Lower leg skin (tissue), 3 donors: ENCODE data around the gene SMG9.

Experiments used
- POLR2A ChIP-seq, 2 donors: fragments of 450-650 bp; IDR thresholded peaks; one replicate each; pipeline ENCODE4 v1.6.1; 2016 to 2017; ENCODE audit warnings: antibody characterized with exemption in 2 of 2, mild to moderate bottlenecking in 1 of 2, moderate library complexity in 1 of 2
- TF ChIP-seq, protein P1 (sequence below), 3 donors: fragments of 450-650 bp; IDR thresholded peaks; one replicate each; pipeline ENCODE4 v1.5.1; 2016; ENCODE audit warnings: antibody characterized with exemption in 3 of 3, mild to moderate bottlenecking in 3 of 3, moderate library complexity in 2 of 3

DNA sequence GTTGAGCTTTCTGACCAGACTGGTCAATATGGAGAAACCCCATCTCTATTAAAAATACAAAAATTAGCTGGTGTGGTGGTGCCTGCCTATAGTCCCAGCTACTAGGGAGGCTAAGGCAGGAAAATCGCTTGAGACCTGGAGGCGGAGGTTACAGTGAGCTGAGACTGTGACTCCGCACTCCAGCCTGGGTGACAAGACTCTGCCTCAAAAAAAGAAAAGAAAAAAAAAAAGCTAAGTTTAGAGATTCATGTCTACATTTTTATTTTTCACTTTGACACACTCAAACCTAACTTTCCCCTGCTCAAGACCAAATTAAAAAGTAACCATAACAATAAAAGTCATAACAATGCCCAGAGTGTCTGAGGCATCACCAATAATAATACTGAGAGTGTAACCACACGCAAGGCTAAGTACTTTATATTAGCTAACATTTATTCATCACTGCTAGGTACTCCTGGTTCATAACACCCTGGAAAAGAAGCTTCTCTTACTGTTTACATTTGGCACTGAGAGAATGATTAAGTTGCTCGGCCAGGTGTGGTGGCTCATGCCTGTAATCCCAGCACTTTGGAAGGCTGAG is 33.2 kb downstream of the SMG9 start:
- TF ChIP-seq, protein P1, sequence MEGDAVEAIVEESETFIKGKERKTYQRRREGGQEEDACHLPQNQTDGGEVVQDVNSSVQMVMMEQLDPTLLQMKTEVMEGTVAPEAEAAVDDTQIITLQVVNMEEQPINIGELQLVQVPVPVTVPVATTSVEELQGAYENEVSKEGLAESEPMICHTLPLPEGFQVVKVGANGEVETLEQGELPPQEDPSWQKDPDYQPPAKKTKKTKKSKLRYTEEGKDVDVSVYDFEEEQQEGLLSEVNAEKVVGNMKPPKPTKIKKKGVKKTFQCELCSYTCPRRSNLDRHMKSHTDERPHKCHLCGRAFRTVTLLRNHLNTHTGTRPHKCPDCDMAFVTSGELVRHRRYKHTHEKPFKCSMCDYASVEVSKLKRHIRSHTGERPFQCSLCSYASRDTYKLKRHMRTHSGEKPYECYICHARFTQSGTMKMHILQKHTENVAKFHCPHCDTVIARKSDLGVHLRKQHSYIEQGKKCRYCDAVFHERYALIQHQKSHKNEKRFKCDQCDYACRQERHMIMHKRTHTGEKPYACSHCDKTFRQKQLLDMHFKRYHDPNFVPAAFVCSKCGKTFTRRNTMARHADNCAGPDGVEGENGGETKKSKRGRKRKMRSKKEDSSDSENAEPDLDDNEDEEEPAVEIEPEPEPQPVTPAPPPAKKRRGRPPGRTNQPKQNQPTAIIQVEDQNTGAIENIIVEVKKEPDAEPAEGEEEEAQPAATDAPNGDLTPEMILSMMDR (IDR thresholded peaks at IDR 0.05) = no peak
- TF ChIP-seq POLR2A (IDR thresholded peaks at IDR 0.05) = no peak
